Gastroesophageal sphincter (tissue), 4 donors: ENCODE results near the gene ALG5. TPM values are rescaled to one million over a fixed set of nuclear protein-coding genes. Genes with fewer than 3 reads are reported as not detected.

Source experiments
- ATAC-seq: fragments of 150-250 bp; one replicate; pipeline ENCODE4 v1.9.1; 2016; ENCODE audit warnings: mild to moderate bottlenecking, moderate library complexity
- H3K27ac ChIP-seq, 4 donors: fragments of 200-600 bp; sonication (generic) in 3 of 4; 1 replicate in 3 of 4; 2 replicates in 1 of 4; pipeline ENCODE4 v1.5.1; 2016 to 2019
- H3K27me3 ChIP-seq: fragments of 200-600 bp; sonication (generic); one replicate; pipeline ENCODE4 v1.5.1; 2019
- H3K36me3 ChIP-seq, 2 donors: fragments of 200-600 bp; sonication (generic); one replicate each; pipeline ENCODE4 v1.5.1; 2019; ENCODE audit warnings: control low read depth in 1 of 2
- H3K4me1 ChIP-seq, 3 donors: fragments of 200-600 bp; sonication (generic); 1 replicate in 2 of 3; 2 replicates in 1 of 3; pipeline ENCODE4 v1.5.1; 2016 to 2019; ENCODE audit warnings: control low read depth in 2 of 3
- H3K4me3 ChIP-seq, 2 donors: fragments of 200-600 bp; sonication (generic); one replicate each; pipeline ENCODE4 v1.5.1; 2019; ENCODE audit warnings: mild to moderate bottlenecking in 1 of 2, moderate library complexity in 1 of 2
- H3K9me3 ChIP-seq, 3 donors: fragments of 200-600 bp; sonication (generic); one replicate each; pipeline ENCODE4 v1.5.1; 2017 to 2019; ENCODE audit warnings: control low read depth in 2 of 3
- EP300 ChIP-seq: sonication (generic); formaldehyde crosslinking; IDR thresholded peaks from one replicate; pipeline ENCODE4 v1.6.1; 2017; ENCODE audit warnings: antibody characterized with exemption, mild to moderate bottlenecking
- POLR2A ChIP-seq, 2 donors: fragments of 450-650 bp; IDR thresholded peaks; one replicate each; pipeline ENCODE4 v1.6.1; 2017; ENCODE audit warnings: antibody characterized with exemption in 2 of 2, mild to moderate bottlenecking in 2 of 2, moderate library complexity in 1 of 2
- POLR2AphosphoS5 ChIP-seq: sonication (generic); formaldehyde crosslinking; IDR thresholded peaks from one replicate; pipeline ENCODE4 v1.6.1; 2017; ENCODE audit warnings: antibody characterized with exemption
- WGBS, 2 donors: methylation state at CpG; one replicate each; pipeline ENCODE4 v1.1.5; 2018; ENCODE audit warnings: low coverage in 1 of 2; 5-methylcytosine and 5-hydroxymethylcytosine counted together
- total RNA-seq, 4 donors: library from RNA; depleted of rRNA; stranded (reverse); fragments of >200 nt; gene quantifications; one replicate each; pipeline ENCODE4 v1.1.0, GENCODE V29; 2016
- TF ChIP-seq, protein P1 (sequence below), 4 experiments: fragments of 200-600 bp in 2 of 4; fragments of 450-650 bp in 2 of 4; sonication (generic) in 1 of 4; IDR thresholded peaks; one replicate each; pipeline ENCODE4 v1.5.1; 2017 to 2019; ENCODE audit warnings: antibody characterized with exemption in 4 of 4, mild to moderate bottlenecking in 2 of 4, moderate library complexity in 2 of 4

Gene ALG5
- total RNA-seq, 4 donors from 2014 or later: 16.5 to 24.0 (median 22.4) TPM

DNA sequence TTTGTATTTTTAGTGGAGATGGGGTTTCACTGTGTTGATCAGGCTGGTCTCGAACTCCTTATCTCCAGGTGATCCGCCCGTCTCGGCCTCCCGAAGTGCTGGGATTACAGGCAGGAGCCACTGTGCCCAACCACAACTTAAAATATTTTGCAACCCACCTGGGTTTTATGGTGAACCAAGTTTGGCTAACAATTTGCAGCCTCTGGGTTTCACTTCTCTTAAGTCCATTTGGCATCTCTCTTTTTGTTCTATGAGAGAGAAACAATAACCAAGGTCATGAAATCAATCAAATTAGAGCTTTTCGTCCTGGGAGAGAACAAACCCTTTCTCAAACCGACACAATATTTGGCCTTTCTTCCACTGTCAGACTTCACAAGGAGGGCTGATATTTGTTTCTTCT, 73.5 kb downstream of the ALG5 start:
- TF ChIP-seq POLR2AphosphoS5: no peak
- TF ChIP-seq, protein P1, sequence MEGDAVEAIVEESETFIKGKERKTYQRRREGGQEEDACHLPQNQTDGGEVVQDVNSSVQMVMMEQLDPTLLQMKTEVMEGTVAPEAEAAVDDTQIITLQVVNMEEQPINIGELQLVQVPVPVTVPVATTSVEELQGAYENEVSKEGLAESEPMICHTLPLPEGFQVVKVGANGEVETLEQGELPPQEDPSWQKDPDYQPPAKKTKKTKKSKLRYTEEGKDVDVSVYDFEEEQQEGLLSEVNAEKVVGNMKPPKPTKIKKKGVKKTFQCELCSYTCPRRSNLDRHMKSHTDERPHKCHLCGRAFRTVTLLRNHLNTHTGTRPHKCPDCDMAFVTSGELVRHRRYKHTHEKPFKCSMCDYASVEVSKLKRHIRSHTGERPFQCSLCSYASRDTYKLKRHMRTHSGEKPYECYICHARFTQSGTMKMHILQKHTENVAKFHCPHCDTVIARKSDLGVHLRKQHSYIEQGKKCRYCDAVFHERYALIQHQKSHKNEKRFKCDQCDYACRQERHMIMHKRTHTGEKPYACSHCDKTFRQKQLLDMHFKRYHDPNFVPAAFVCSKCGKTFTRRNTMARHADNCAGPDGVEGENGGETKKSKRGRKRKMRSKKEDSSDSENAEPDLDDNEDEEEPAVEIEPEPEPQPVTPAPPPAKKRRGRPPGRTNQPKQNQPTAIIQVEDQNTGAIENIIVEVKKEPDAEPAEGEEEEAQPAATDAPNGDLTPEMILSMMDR (IDR thresholded peaks at IDR 0.05): no peak
- no peak for TF ChIP-seq POLR2A (IDR thresholded peaks at IDR 0.05)
- no peak for TF ChIP-seq EP300
- 81 to 100% methylated on average over 1 to 6 of the region's 7 CpGs for WGBS, 2 donors
- ATAC-seq: no peak

DNA sequence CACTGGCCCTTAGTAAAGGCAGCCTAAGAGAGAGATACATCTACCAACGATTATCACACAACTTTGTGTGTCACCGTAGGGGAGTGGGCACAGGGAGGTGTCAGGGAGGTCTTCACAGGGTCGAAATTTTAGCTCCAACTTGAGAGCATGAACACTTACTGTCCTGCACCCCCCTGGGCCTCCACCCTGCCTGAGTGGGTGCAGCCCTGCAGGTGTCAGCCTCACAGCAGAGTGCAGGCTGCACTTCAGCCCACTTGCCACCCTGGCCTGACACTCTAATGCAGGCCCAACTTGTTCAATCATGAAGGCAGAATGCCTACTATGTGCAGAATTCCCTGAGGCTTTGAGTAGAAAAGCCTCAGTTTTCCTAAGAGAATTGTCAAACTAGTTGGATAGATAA, 75.1 kb downstream of the ALG5 start:
- Histone ChIP-seq H3K27me3 (no peaks in the 10 kb centered on the region), H3K4me1 (peaks cover 0 to 13% (median 0%) of the 10 kb centered on the region in 3 donors), H3K27ac (no peak overlapping the region), H3K9me3 (no peaks in the 10 kb centered on the region), H3K36me3 (no peaks in the 10 kb centered on the region), H3K4me3 (no peak overlapping the region)
- ATAC-seq: no peak
- 93% methylated on average over 3 of the region's 3 CpGs; no CpG with 5 or more reads in 1 of the 2 donors for WGBS, 2 donors
- TF ChIP-seq EP300 (no peak), POLR2AphosphoS5 (no peak), POLR2A (IDR thresholded peaks at IDR 0.05) (no peak)
- TF ChIP-seq, protein P1 (IDR thresholded peaks at IDR 0.05): no peak

More for the DNA sequence above, 73.5 kb downstream of the ALG5 start:
- H3K4me1 ChIP-seq: peaks cover 0 to 9% (median 0%) of the 10 kb centered on the region in 3 donors
- H3K9me3 ChIP-seq: no peaks in the 10 kb centered on the region
- no peak overlapping the region for H3K27ac ChIP-seq
- no peak overlapping the region for H3K4me3 ChIP-seq
- H3K36me3 ChIP-seq: no peaks in the 10 kb centered on the region
- no peaks in the 10 kb centered on the region for H3K27me3 ChIP-seq

DNA sequence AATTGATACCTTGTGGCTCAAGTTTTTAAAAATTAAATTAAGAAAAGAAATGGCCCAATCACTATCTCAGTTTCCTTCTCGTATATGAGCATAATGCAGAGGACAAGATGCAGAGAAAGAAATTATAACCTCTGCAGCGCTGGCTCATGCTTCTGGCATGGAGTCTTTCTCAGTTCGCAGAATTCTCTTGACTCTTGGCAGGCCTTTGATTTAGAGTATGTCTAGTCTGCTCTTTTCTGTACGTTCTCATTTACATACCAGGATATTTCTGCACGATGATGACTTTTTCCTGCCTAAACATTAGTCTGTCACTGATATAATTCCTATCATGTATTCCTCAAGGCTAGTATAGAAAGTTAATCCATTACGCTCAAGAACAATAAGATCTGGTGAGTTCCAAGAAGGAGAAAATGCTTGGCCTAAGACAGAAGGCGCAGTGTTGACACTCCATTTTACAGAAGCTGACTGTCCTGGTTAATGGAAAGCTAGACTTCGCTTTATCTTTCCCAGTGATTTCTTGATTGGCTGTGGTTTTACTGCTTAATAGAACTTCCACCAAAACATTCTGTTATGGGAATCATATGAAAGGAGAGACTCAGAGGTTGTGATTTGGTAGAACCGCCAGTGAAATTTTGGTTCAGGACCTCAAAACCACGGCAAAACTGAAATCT, 77.4 kb downstream of the ALG5 start:
- ATAC-seq: no peak
- H3K9me3 ChIP-seq: no peaks in the 10 kb centered on the region
- no peaks in the 10 kb centered on the region for H3K27me3 ChIP-seq
- H3K36me3 ChIP-seq: no peaks in the 10 kb centered on the region
- peak overlapping the region in 1 of 4 donors; percentile 93 for H3K27ac ChIP-seq
- WGBS, 2 donors: 69 to 75% methylated on average over 10 of the region's 10 CpGs
- peaks cover 0 to 33% (median 0%) of the 10 kb centered on the region in 3 donors for H3K4me1 ChIP-seq
- H3K4me3 ChIP-seq: no peak overlapping the region
- TF ChIP-seq POLR2AphosphoS5 (no peak), EP300 (no peak), POLR2A (IDR thresholded peaks at IDR 0.05) (no peak)
- TF ChIP-seq, protein P1 (IDR thresholded peaks at IDR 0.05): no peak

DNA sequence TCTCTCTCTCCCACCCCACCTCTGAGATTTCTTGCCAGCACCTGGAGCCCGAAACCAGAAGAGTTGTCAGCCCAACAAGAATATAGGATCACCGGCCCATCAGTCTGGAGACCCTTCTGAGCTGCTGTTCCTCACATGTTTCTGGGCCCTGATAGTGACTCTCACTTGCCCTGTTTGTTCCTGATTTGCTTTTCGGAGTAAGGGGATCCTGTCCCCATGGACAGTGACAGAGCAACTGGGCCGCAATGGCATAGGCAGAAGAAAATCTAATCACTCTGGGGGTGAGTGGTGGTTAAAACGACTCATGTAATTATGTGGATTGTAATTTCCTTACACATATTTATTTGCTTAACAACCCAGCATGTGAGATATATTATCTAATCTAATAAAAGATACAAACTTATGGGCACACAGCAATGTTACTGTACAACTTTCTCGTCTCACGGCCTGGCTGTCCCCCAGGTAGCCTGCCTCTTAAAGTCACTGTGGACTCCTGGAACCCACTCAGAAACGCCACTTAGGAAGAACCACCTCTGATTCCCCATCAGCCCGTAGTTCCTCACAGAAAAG, 78.4 kb downstream of the ALG5 start:
- TF ChIP-seq POLR2AphosphoS5: no peak
- TF ChIP-seq POLR2A (IDR thresholded peaks at IDR 0.05): no peak
- TF ChIP-seq EP300: no peak
- TF ChIP-seq, protein P1 (IDR thresholded peaks at IDR 0.05): no peak
- no peaks in the 10 kb centered on the region for H3K9me3 ChIP-seq
- 56 to 57% methylated on average over 5 to 7 of the region's 9 CpGs for WGBS, 2 donors
- no peaks in the 10 kb centered on the region for H3K36me3 ChIP-seq
- H3K27ac ChIP-seq: peak overlapping the region; percentile 67 to 93 (median 92)
- ATAC-seq: no peak
- peaks cover 0 to 43% (median 0%) of the 10 kb centered on the region in 3 donors for H3K4me1 ChIP-seq
- H3K4me3 ChIP-seq: peak overlapping the region; percentile 47 to 83
- no peaks in the 10 kb centered on the region for H3K27me3 ChIP-seq
